Amniotic epithelial cell (primary cell): ENCODE data around the gene DIRAS1.
"Not testable (repeated sequence)": the region's sequence is repeated elsewhere in the genome, so short reads cannot be mapped to it uniquely, and the experiment has no call there.

Experiments used
- DNase-seq: peaks from one replicate; pipeline ENCODE4 v3.0.0-alpha.2; 2010; ENCODE audit warnings: low read depth

The DIRAS1 gene

GRCh38 chr19:2711172-2711874, 9.8 kb downstream of the DIRAS1 start:
- DNase-seq: peak; percentile 76

DNA sequence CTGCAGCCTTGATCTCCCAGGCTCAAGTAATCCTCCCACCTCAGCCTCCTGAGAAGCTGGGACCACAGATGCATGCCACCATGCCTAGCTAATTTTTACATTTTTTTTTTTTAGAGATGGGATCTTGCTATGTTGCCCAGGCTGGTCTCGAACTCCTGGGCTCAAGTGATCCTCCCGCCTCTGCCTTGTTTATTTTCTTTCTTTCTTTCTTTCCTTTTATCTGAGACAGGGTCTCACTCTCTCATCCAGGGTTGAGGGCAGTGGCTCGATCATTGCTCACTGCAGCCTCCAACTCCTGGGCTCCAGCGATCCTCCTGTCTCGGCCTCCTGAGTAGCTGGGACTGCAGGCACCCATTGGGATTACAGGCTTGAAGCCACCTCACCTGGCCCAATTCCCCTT, 14.9 kb downstream of the DIRAS1 start:
- no peak for DNase-seq

GRCh38 chr19:2703691-2704216, 17.4 kb downstream of the DIRAS1 start:
- DNase-seq: no peak

GRCh38 chr19:2703077-2703437, 18.1 kb downstream of the DIRAS1 start:
- DNase-seq: no peak

- DNase-seq: peak; percentile 61
Measured at GRCh38 chr19:2702170-2703076, 18.7 kb downstream of the DIRAS1 start, which contains the start of gene GNG7. Gene GNG7, minus strand, starts transcription at chr19:2702694. Its CDS starts 182,006 bp downstream, at chr19:2520688.

GRCh38 chr19:2701361-2702169, 19.6 kb downstream of the DIRAS1 start:
- no peak for DNase-seq

DNA sequence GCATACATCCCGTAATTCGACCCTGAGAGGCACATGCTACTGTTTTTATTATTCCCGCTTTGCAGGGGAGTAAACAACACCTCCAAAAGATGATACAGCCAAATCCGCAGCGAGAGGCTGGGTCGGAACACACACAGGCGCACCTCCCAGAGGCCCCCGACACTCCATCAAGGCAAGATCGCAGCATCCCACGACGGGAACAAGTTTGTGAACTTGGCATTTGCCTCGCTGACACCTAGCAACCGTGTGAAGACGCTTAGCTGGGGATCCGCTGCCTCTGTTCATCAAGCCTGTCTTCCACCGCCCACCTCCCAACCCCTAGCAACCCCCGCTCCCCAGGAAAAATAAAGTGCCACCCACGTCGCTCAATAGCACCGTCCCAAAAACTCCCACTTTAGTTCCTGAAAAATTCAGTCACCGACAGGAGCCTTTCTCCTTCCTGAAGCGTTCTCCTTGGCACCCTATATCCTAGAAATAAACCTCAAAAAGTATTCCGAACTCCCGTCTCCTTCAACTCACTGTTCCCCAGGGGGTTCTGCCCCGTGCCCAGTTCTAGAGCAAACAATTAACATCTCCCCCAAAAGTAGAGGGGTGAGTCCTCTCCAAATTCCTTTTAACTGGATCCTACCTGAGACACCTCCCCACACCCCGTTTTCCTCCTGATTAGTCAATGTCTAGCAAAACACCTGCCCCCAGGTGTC, 20.4 kb downstream of the DIRAS1 start:
- DNase-seq: no peak

GRCh38 chr19:2699413-2700140, 21.6 kb downstream of the DIRAS1 start:
- DNase-seq: no peak

DNA sequence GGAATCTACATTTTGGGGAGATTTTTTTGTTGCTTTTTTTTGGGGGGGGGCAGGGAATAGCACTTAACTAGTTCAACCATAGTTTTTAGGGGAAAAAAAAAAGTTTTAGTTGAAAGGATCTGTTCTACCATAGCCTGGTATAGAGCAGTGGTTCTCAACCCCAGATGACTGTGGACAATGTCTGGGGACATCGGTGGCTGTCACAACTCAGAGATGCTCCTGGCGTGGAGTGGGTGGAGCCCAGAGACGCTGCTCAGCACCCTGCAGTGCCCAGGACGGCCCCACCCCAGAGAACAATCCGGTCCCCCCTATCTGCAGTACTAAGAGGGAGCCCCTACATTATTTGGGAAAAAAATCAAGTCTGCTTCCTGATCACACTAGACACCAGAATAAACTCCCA, 27.0 kb downstream of the DIRAS1 start:
- DNase-seq: no peak

GRCh38 chr19:2693492-2694160, 27.5 kb downstream of the DIRAS1 start:
- no peak for DNase-seq

- DNase-seq: no peak
Measured at GRCh38 chr19:2691951-2692350, 29.2 kb downstream of the DIRAS1 start.

DNA sequence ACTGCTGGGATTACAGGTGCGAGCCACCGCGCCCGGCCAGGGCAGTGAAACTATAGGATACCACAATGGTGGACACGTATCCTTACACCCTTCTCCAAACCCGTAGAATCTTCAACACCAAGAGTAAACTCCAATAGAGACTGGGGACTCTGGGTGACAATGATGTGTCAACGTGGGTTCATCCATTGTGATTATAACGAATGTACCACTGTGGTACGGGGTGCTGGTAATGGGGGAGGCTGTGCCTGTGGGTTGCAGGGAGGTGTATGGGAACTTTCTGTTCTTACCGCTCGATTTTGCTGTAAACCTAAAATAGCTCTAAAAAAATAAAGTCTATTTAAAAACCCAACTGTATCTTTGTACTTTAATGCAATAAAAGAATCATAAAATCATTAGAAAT, 30.3 kb downstream of the DIRAS1 start:
- no peak for DNase-seq

- no peak for DNase-seq
Measured at GRCh38 chr19:2686360-2686759, 34.8 kb downstream of the DIRAS1 start.

DNA sequence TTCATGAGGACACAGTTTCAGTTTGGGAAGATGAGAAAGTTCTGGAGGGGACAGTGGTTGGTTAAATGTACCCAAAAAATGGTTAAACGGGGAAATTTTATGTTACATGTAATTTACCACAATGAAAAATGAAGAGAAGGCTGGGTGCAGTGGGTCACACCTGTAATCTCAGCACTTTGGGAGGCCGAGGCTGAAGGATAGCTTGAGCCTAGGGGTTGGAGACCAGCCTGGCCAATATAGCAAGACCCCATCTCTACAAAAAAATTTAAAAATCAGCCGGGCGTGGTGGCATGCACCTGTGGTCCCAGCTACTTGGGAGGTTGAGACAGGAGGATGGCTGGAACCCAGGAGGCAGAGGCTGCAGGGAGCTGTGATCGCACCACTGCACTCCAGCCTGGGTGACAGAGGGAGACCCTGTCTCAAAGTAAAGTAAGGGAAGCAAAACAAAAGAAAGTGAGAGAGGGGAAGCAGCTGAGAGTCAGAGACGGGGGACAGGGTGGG, 35.9 kb downstream of the DIRAS1 start:
- no peak for DNase-seq

GRCh38 chr19:2683430-2684003, 37.7 kb downstream of the DIRAS1 start:
- DNase-seq: no peak

DNA sequence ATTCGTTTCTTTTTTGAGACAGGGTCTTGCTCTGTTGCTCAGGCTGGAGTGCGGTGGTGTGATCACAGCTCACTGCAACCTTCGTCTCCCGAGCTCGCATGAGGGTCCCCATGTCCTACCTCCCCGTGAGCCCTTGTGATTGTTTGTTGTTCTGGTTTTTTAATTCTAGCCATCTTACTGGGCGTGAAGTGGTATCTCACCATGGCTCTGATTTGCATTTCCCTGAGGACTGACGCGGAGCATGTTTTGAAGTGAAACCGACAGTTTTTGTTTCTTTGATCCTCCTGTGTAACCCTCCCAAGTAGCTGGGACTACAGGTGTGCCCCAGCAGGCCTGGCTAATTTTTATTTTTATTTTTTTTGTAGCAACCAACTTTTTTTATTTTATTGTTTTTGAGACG, 40.4 kb downstream of the DIRAS1 start:
- DNase-seq: no peak

DNA sequence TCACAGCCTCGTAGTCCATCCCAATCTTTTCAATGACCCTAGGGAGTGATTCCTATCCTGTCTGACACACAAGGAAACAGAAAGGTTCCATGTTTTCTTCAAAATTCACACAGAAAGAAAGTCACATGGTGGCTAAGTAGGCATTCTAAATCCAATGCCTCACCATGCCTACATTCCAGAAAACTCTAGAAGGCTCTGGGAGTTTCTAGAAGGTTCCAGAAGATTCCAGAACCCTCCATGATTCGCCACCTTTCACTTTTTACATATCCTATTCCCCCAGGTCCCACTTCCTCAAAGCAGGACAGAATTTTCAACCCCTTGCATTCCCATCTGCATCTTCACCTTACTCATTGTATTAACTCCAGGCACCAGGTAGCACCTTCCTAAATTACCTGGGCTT, 41.7 kb downstream of the DIRAS1 start:
- no peak for DNase-seq

DNA sequence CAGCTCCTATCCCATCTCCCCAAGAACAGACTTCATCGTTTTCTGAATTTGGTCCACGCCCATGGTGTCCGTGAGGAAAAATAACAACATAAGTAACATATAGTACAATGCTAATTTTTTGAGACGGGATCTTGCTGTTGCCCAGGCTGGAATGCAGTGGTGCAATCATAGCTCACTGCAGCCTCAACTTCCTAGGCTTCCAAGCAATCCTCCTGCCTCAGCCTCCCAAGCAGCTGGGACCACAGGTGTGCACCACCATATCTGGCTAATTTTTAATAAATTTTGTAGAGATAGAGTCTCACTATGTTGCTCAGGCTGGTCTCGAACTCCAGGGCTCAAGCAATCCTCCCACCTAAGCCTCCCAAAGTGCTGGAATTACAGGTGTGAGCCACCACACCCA, 42.2 kb downstream of the DIRAS1 start:
- not testable (repeated sequence) for DNase-seq

GRCh38 chr19:2678044-2678671, 43.0 kb downstream of the DIRAS1 start:
- no peak for DNase-seq
